ENCODE measurements around the gene APOO.

APOO gene

GRCh38 chrX:23786268-23786815 is 121.4 kb downstream of the APOO start:
- DNase-seq (ENCODE audit: low read depth, low spot score): no peak

DNA sequence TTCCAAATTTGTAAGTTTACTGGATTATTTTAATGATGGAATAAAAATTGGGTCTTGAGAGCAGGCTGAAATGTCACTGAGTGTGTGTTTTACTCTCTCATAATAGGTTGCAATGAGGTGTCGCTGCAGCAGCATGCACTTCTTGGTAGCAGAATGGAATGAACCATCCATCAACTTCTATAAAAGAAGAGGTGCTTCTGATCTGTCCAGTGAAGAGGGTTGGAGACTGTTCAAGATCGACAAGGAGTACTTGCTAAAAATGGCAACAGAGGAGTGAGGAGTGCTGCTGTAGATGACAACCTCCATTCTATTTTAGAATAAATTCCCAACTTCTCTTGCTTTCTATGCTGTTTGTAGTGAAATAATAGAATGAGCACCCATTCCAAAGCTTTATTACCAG is 122.2 kb downstream of the APOO start:
- no peak for DNase-seq (ENCODE audit: low read depth, low spot score)

- peak; percentile 47 for DNase-seq (ENCODE audit: low read depth, low spot score)
Observed at GRCh38 chrX:23784470-23785331, 123.0 kb downstream of the APOO start.

DNA sequence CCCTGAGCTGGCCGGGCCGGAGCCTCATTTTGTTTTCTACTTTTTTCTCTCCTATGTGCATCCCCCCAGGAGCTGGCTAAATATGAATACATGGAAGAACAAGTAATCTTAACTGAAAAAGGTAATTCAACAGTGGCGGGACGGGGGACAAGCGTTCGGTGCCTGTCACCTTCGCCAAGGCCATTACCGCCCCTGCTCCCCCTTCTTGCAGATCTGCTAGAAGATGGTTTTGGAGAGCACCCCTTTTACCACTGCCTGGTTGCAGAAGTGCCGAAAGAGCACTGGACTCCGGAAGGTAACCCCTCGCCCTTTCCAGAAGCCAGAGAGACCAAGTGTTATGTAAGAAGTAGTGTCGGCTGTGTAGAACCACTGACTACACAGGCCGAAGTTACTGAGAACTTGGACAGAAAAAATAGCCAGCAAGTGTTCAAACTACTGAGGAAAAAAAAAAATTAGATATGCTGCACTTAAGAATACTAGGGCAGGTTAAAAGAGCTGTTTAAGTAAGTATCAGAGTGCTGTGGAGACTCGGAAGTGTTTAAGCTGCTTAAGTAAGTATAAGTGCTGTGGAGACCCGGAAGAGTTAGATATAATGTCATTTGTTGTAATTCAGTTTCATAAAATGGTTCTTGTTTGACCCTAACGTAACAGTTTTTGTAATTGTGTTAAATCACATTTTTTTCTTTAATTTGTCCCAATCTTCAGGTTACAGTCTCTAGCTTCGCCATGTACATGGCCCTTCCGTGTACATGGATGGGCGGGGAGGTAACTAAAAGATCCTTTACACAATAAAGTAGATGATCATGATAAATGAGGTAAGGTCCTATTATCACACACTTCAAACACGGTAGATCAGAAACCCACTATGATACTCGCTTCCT is 123.9 kb downstream of the APOO start:
- DNase-seq (ENCODE audit: low read depth, low spot score): peak; percentile 28
